HG02885 (cell line): ENCODE results near the gene HES4.
"Not testable (repeated sequence)": the region's sequence is repeated elsewhere in the genome, so short reads cannot be mapped to it uniquely, and the experiment has no call there.

Experiments
- ATAC-seq: cut with Tn5 transposase; IDR thresholded peaks from one replicate; pipeline ENCODE4 v1.9.1; 2021; ENCODE audit warnings: mild to moderate bottlenecking; ENCODE audit not compliant: unreplicated experiment, poor library complexity

The HES4 gene

GRCh38 chr1:1000357-1001056 is 610 bp upstream of the HES4 start:
- ATAC-seq = no peak

DNA sequence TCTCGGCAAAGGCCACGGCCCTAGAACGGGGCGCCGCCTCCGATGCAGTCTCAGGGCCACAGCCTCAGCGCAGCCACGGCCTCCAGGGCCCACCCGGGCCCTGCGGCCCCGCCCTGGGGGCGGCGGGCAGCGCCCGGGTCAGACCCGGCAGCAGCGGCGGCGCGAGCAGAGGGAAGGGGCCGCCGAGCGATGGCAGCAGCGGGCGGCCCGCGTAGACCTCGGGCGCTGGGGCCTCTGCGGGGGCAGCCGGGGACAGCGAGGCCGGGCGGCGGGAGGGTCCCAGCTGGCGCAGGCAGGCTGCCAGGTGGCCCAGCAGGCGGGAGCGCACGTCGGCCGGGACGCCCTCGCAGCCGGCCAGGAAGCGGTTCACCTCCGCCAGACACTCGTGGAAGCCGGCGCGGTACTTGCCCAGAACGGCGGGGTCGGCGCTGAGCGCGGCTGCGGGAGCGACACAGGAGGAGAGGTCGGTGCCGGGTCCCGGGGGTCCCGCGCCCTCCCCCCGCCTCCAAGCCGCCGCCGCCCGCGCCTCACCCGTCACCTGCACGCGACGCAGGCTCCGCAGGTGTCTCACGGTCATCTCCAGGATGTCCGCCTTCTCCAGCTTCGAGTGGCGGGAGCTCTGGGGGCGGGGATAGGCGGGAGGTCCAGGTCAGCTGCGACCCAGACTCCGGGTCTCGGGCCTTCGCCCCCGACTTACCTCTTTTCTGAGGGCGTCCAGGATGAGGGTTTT is 737 bp downstream of the HES4 start:
- no peak for ATAC-seq

GRCh38 chr1:998745-998994 is 1.2 kb downstream of the HES4 start:
- ATAC-seq = no peak

- ATAC-seq = no peak
Measured at GRCh38 chr1:997993-998744, 1.7 kb downstream of the HES4 start.

- ATAC-seq = no peak
Measured at GRCh38 chr1:997713-997992, 2.2 kb downstream of the HES4 start.

GRCh38 chr1:996851-997712 is 2.8 kb downstream of the HES4 start:
- no peak for ATAC-seq

GRCh38 chr1:995665-996633 is 3.9 kb downstream of the HES4 start:
- no peak for ATAC-seq

- not testable (repeated sequence) for ATAC-seq
Measured at GRCh38 chr1:994546-994945, 5.4 kb downstream of the HES4 start.

GRCh38 chr1:993379-993995 is 6.4 kb downstream of the HES4 start:
- ATAC-seq = no peak

DNA sequence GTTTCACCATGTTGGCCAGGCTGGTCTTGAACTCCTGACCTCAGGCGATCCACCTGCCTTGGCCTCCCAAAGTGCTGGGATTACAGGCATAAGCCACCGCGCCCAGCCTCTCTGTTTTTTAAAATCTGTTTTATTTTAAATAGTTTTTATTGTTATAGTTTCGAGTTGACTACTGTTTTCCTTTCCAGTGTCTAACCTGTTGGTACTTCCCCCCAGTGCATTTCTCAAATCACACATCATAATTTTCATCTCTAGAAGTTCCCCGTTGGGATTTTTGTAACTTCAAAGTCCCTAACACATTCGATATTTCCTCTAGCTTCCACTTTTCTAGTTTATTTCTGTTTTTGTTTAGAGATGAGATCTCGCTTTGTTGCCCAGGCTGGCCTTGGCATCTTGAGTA is 7.5 kb downstream of the HES4 start:
- ATAC-seq = no peak

GRCh38 chr1:991895-992294 is 8.0 kb downstream of the HES4 start:
- no peak for ATAC-seq

DNA sequence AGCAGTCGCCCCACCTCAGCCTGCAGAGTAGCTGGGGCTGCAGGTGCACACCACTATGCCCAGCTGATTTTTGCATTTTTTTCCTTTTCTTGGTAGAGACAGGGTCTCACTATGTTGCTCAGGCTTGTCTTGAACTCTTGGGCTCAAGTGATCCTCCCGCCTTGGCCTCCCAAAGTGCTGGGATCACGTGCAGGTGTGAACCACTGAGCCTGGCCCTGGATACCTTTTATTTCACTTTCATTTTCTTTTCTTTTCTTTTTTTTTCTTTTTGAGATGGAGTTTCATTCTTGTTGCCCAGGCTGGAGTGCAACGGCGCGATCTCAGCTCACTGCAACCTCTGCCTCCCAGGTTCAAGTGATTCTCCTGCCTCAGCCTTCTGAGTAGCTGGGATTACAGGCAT is 8.6 kb downstream of the HES4 start:
- not testable (repeated sequence) for ATAC-seq

DNA sequence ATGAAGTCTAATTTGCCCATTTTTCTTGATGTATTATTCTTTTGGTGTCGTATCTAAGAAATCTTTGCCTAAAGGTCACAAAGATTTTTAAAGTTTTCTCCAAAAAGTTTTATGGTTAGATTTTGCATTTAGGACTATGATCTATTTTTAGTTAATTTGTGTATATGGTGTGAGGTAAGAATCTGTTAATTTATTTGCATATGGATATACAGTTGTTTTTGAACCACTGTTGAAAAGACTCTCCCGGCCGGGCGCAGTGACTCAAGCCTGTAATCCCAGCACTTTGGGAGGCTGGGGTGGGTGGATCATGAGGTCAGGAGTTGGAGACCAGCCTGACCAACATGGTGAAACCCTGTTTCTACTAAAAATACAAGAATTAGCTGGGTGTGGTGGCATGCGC is 11.8 kb downstream of the HES4 start:
- not testable (repeated sequence) for ATAC-seq

DNA sequence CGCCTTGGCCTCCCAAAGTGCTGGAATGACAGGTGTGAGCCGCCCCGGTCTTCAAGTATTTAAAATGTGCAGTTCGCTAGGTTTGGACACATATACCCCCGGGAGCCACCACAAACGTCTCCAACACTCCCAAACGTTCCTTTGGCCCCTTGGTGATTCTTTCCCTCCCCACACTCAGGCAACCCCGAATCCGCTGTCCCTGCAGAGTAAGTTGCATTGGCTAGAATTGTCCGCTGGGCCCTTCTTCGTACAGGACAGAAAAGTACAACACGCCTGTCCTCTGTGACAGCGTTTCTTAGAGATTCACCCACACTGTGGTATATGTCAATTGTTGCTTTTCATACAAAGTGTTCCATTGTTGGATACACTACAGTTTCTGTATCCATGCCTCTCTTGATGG is 14.8 kb downstream of the HES4 start:
- no peak for ATAC-seq

DNA sequence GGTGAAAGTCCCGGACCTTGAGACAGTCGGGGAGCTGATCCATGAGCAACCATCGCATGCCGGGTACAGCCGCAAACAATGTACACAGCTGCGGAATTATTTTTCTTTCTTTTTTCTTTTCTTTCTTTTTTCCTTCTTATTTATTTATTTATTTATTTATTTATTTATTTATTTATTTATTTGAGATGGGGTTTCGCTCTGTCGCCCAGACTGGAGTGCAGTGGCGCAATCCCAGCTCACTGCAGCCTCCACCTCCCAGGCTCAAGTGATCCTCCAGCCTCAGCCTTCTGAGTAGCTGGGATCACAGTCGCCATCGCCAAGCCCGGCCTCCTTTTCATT is 15.5 kb downstream of the HES4 start:
- no peak for ATAC-seq

DNA sequence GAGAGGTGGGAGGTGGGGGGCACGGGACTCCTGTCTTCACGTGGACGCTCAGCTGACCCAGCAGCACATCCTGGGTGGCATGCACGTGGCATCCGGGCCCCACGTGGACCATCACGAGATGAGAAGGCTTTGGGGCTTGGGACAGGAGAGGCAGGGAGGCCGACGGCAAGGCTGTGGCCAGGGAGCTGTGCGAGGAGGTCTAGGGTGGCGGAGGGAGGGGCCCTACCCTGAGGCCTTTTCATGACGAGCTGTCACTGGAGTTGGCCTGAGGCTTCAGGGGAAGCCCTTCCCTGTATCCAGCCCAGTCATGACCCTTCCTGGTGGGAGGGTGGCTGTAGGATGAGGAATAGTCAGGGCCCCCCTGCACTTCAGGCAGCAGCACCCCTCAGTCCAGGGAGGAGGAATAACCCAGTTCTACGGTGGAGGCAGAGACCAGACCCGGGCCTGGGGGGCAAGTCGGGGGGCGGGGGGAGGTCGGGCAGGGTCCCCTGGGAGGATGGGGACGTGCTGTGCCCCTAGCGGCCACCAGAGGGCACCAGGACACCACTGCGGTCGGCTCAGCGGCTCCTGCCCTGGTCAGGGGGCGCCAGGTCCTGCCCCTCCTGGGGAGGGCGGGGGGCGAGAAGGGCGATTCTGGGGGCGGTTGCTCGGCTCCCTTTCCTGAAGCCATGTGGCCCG is 16.0 kb downstream of the HES4 start:
- peak; percentile 48 for ATAC-seq

DNA sequence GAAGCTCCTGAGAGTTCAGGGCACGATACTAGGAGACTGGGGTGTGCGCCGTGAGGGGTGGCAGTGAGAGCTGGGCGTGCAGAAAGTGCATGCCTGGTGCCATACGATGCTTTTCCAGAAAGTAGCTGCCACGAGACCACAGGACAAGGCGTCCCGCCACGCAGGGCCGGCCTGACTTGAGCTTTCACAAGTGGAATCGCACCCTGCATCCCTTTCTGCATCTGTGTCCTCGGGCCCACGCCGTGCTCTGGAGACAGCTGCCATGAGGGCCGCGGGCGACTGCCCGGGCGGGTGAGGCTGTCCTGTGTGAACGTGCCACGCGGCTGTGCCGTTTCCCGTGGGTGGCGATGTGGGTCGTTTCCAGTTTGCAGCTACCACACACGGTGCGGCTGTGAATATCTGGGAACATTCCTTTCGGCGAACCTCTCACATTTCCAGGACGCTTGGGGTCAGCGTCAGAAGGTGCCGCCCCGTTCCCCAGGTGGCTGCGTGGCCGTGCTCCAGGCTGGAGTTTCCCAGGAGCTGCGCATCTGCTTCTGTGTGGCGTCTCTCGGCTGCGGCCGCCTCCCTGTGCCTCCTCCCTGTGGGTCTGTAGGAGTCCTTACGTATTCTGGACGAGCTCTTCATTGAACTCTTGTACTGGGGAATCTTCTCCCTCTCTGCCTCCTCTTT is 17.0 kb downstream of the HES4 start:
- ATAC-seq = no peak

- no peak for ATAC-seq
Measured at GRCh38 chr1:981955-982558, 17.8 kb downstream of the HES4 start, which contains the start of gene PERM1. Gene PERM1, minus strand, starts transcription at chr1:982093. Its CDS starts 1,064 bp downstream, at chr1:981029.
